ENCODE results near the gene C1QL4. TPM values are rescaled to one million over a fixed set of nuclear protein-coding genes. Genes with fewer than 3 reads are reported as not detected.

The C1QL4 gene
- total and polyA plus RNA-seq, 2 donors (not counting 1 experiment from before 2014, with no cell fraction given), result 0.17 TPM; not detected in 1

- DNase-seq (ENCODE audit: low read depth in 2 of 2), result no peak
- Histone ChIP-seq H3K4me3 (replicated peaks in 1 of 4; ENCODE audit: control extremely low read depth in 1 of 4, insufficient read depth in 1 of 4, low read depth in 3 of 4, low read length in 4 of 4) (no peak overlapping the region), H3K4me1 (ENCODE audit: control insufficient read depth, extremely low read depth, insufficient read depth, low read length) (no peaks in the 10 kb centered on the region), H3K27me3 (ENCODE audit: control insufficient read depth, insufficient read depth, low read length) (no peaks in the 10 kb centered on the region), H3K9me3 (ENCODE audit: control insufficient read depth, insufficient read depth, low read depth, low read length) (no peaks in the 10 kb centered on the region), H3K27ac (ENCODE audit: insufficient read depth, low read length) (no peak overlapping the region), H3K36me3 (ENCODE audit: control insufficient read depth, insufficient read depth, low read length) (peaks cover 11% of the 10 kb centered on the region), H4K20me1 (ENCODE audit: control insufficient read depth, extremely low read depth, insufficient read depth, low read length) (no peaks in the 10 kb centered on the region), H3K9ac (ENCODE audit: insufficient read depth, low read length) (no peak overlapping the region), H2AFZ (ENCODE audit: low read length) (no peak overlapping the region), H3K4me2 (ENCODE audit: extremely low read depth, insufficient read depth, low read length) (no peak overlapping the region), H3K79me2 (ENCODE audit: control insufficient read depth, insufficient read depth, low read length) (peaks cover 11% of the 10 kb centered on the region)
- TF ChIP-seq EZH2 (IDR thresholded peaks at IDR 0.05; ENCODE audit: low read length, missing control alignments) (no peak), CTCF (conservative IDR thresholded peaks at IDR 0.05 in 1 of 2, IDR thresholded peaks at IDR 0.05 in 1 of 2; ENCODE audit: low read depth in 1 of 2, low read length in 2 of 2) (no peak)
Measured at GRCh38 chr12:49327368-49327767, 9.6 kb downstream of the C1QL4 start.

GRCh38 chr12:49325606-49326005 lies 11.4 kb downstream of the C1QL4 start:
- DNase-seq (ENCODE audit: low read depth in 2 of 2), result no peak
- H3K36me3 ChIP-seq (ENCODE audit: control insufficient read depth, insufficient read depth, low read length), result peaks cover 8% of the 10 kb centered on the region
- H3K79me2 ChIP-seq (ENCODE audit: control insufficient read depth, insufficient read depth, low read length), result peaks cover 11% of the 10 kb centered on the region
- no peak overlapping the region for H3K4me3 ChIP-seq (replicated peaks in 1 of 4; ENCODE audit: control extremely low read depth in 1 of 4, insufficient read depth in 1 of 4, low read depth in 3 of 4, low read length in 4 of 4)
- H2AFZ ChIP-seq (ENCODE audit: low read length), result no peak overlapping the region
- TF ChIP-seq EZH2 (IDR thresholded peaks at IDR 0.05; ENCODE audit: low read length, missing control alignments), result no peak
- no peak for TF ChIP-seq CTCF (conservative IDR thresholded peaks at IDR 0.05 in 1 of 2, IDR thresholded peaks at IDR 0.05 in 1 of 2; ENCODE audit: low read depth in 1 of 2, low read length in 2 of 2)
- H3K4me2 ChIP-seq (ENCODE audit: extremely low read depth, insufficient read depth, low read length), result no peak overlapping the region
- H3K27ac ChIP-seq (ENCODE audit: insufficient read depth, low read length), result no peak overlapping the region
- no peaks in the 10 kb centered on the region for H3K9me3 ChIP-seq (ENCODE audit: control insufficient read depth, insufficient read depth, low read depth, low read length)
- no peak overlapping the region for H3K9ac ChIP-seq (ENCODE audit: insufficient read depth, low read length)
- no peaks in the 10 kb centered on the region for H4K20me1 ChIP-seq (ENCODE audit: control insufficient read depth, extremely low read depth, insufficient read depth, low read length)
- H3K4me1 ChIP-seq (ENCODE audit: control insufficient read depth, extremely low read depth, insufficient read depth, low read length), result peaks cover 2% of the 10 kb centered on the region
- no peaks in the 10 kb centered on the region for H3K27me3 ChIP-seq (ENCODE audit: control insufficient read depth, insufficient read depth, low read length)

- Histone ChIP-seq H2AFZ (ENCODE audit: low read length) (peak overlapping the region; percentile 87), H3K9ac (ENCODE audit: insufficient read depth, low read length) (peak overlapping the region; percentile 47), H3K79me2 (ENCODE audit: control insufficient read depth, insufficient read depth, low read length) (peaks cover 11% of the 10 kb centered on the region), H4K20me1 (ENCODE audit: control insufficient read depth, extremely low read depth, insufficient read depth, low read length) (no peaks in the 10 kb centered on the region), H3K9me3 (ENCODE audit: control insufficient read depth, insufficient read depth, low read depth, low read length) (no peaks in the 10 kb centered on the region), H3K4me2 (ENCODE audit: extremely low read depth, insufficient read depth, low read length) (peak overlapping the region; percentile 61), H3K36me3 (ENCODE audit: control insufficient read depth, insufficient read depth, low read length) (peaks cover 6% of the 10 kb centered on the region), H3K27me3 (ENCODE audit: control insufficient read depth, insufficient read depth, low read length) (no peaks in the 10 kb centered on the region), H3K4me3 (replicated peaks in 1 of 4; ENCODE audit: control extremely low read depth in 1 of 4, insufficient read depth in 1 of 4, low read depth in 3 of 4, low read length in 4 of 4) (peak overlapping the region; percentile 62 to 80 (median 78)), H3K27ac (ENCODE audit: insufficient read depth, low read length) (peak overlapping the region; percentile 41), H3K4me1 (ENCODE audit: control insufficient read depth, extremely low read depth, insufficient read depth, low read length) (peaks cover 2% of the 10 kb centered on the region)
- DNase-seq (ENCODE audit: low read depth in 2 of 2), result no peak
- TF ChIP-seq EZH2 (IDR thresholded peaks at IDR 0.05; ENCODE audit: low read length, missing control alignments), result no peak
- TF ChIP-seq CTCF (conservative IDR thresholded peaks at IDR 0.05 in 1 of 2, IDR thresholded peaks at IDR 0.05 in 1 of 2; ENCODE audit: low read depth in 1 of 2, low read length in 2 of 2), result no peak
Measured at GRCh38 chr12:49323524-49324097, 13.4 kb downstream of the C1QL4 start.

Data from fibroblast of lung (primary cell).